CD4-positive, alpha-beta T cell (primary cell): ENCODE measurements around the gene PAMR1. TPM values are rescaled to one million over a fixed set of nuclear protein-coding genes. Genes with fewer than 3 reads are reported as not detected.

Experiments used
- ATAC-seq: fragments of 200-7000 bp; cut with Tn5 transposase; one replicate; pipeline ENCODE4 v1.10.0; 2022; ENCODE audit warnings: mild to moderate bottlenecking; ENCODE audit not compliant: poor library complexity
- CTCF ChIA-PET: fragments of 350-600 bp; sonication (Branson Sonifier 250); formaldehyde crosslinking; loops from one replicate; lab custom pipeline; 2021; ENCODE audit warnings: antibody characterized with exemption, inconsistent platforms; lab: Charles Lee
- POLR2A ChIA-PET: fragments of 350-600 bp; sonication (Branson Sonifier 250); formaldehyde crosslinking; loops from one replicate; lab custom pipeline; 2021; ENCODE audit warnings: antibody characterized with exemption, inconsistent platforms; lab: Charles Lee
- DNase-seq, 14 experiments: peaks; one replicate each; pipeline ENCODE4 v3.0.0-alpha.2; 2013 to 2020; ENCODE audit warnings: mixed read lengths in 2 of 14
- H3K27ac ChIP-seq, 2 donors: one replicate each; pipeline versions ENCODE4 v1.5.1 to v1.7.0; 2013; ENCODE audit warnings: low read length in 2 of 2, low read depth in 1 of 2, mild to moderate bottlenecking in 1 of 2
- H3K27me3 ChIP-seq, 2 experiments: 1 replicate in 1 of 2; 2 replicates in 1 of 2; pipeline versions ENCODE4 v1.6.1 to v1.7.0; 2013; ENCODE audit warnings: low read length in 2 of 2, control low read depth in 1 of 2, mild to moderate bottlenecking in 1 of 2, moderate library complexity in 1 of 2; ENCODE audit not compliant: insufficient read depth in 2 of 2, control insufficient read depth in 1 of 2
- H3K36me3 ChIP-seq: one replicate; pipeline ENCODE4 v1.6.1; 2013; ENCODE audit warnings: low read length, control low read depth; ENCODE audit not compliant: insufficient read depth
- H3K4me1 ChIP-seq: one replicate; pipeline ENCODE4 v1.6.1; 2013; ENCODE audit warnings: low read length, control low read depth; ENCODE audit not compliant: insufficient read depth
- H3K4me3 ChIP-seq: one replicate; pipeline ENCODE4 v1.5.1; 2013; ENCODE audit warnings: mild to moderate bottlenecking, low read length, moderate library complexity
- H3K9me3 ChIP-seq, 2 experiments: 1 replicate in 1 of 2; 2 replicates in 1 of 2; pipeline versions ENCODE4 v1.6.1 to v1.7.0; 2013; ENCODE audit warnings: low read length in 2 of 2, mild to moderate bottlenecking in 2 of 2, control low read depth in 1 of 2, moderate library complexity in 1 of 2; ENCODE audit not compliant: control insufficient read depth in 1 of 2, insufficient read depth in 1 of 2
- H3K27ac Mint-ChIP-seq: one replicate; pipeline ENCODE4 v1.8.0; 2020; ENCODE audit warnings: mixed read lengths
- H3K27me3 Mint-ChIP-seq: one replicate; pipeline ENCODE4 v1.8.0; 2021; ENCODE audit warnings: mixed read lengths
- H3K36me3 Mint-ChIP-seq: one replicate; pipeline ENCODE4 v1.8.0; 2021; ENCODE audit warnings: low read depth, mixed read lengths
- H3K4me1 Mint-ChIP-seq: one replicate; pipeline ENCODE4 v1.8.0; 2021; ENCODE audit warnings: low read depth, mixed read lengths
- H3K4me3 Mint-ChIP-seq: one replicate; pipeline ENCODE4 v1.8.0; 2020; ENCODE audit warnings: mild to moderate bottlenecking, mixed read lengths
- H3K9me3 Mint-ChIP-seq: one replicate; pipeline ENCODE4 v1.8.0; 2020; ENCODE audit warnings: mixed read lengths
- CTCF ChIP-seq: fragments of 200-600 bp; IDR thresholded peaks from one replicate; pipeline ENCODE4 v1.8.0; 2022; ENCODE audit warnings: antibody characterized with exemption, mild to moderate bottlenecking
- intact Hi-C, 2 experiments: fragments of 100-400 bp; cut with DNase I in 1 of 2; cut with micrococcal nuclease in 1 of 2; formaldehyde crosslinking; loops; one replicate each; pipeline versions ENCODE4 v1.15.1 to v1.9.0; 2023 to 2025; cut with DNase I, micrococcal nuclease
- total RNA-seq, 174 experiments: library from RNA in 2 of 174; stranded (reverse) in 2 of 174; gene quantifications; one replicate each; pipeline ENCODE4 v1.2.3 and lab custom pipeline; 2021 to 2026

The PAMR1 gene
- total RNA-seq, 2 experiments from 2014 or later, result not detected

DNA sequence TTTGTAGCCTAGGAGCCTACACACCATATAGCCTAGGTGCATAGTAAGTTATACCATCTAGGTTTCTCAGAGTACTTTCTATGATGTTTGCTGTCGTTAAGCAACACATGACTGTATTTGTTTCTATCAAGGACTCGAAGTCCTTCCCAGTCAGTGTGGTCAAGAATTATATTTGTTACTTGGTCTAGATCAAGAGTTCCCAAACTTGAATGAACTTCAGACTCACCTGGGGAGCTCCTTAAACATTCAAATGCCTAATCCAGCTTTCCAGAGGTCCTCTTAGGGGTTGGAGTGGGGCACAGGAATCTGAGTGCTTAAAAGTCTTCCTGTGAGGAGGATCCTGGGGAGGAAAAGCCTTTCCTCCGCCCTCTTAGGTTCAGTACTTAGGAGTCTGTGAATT, 41.5 kb upstream of the PAMR1 start:
- Mint-ChIP-seq H3K4me1 (no peaks in the 10 kb centered on the region), H3K27ac (no peak overlapping the region), H3K27me3 (peaks cover 54% of the 10 kb centered on the region), H3K9me3 (peaks cover 7% of the 10 kb centered on the region), H3K36me3 (no peaks in the 10 kb centered on the region), H3K4me3 (no peak overlapping the region)
- Histone ChIP-seq H3K4me1 (no peaks in the 10 kb centered on the region), H3K36me3 (no peaks in the 10 kb centered on the region), H3K27me3 (peaks cover 0 to 14% of the 10 kb centered on the region in 2 experiments), H3K27ac (no peak overlapping the region), H3K4me3 (no peak overlapping the region), H3K9me3 (no peaks in the 10 kb centered on the region)
- ChIA-PET POLR2A (no interaction called here), CTCF (no interaction called here)
- ATAC-seq, result no peak
- intact Hi-C loops, result loop anchor here in 1 of 2 experiments (5.0 kb wide), 1 partner anchor 1600 kb away; no protein-coding TSS in a partner anchor
- no peak for DNase-seq
- TF ChIP-seq CTCF, result no peak

- Mint-ChIP-seq H3K9me3 (peaks cover 7% of the 10 kb centered on the region), H3K36me3 (no peaks in the 10 kb centered on the region), H3K4me3 (no peak overlapping the region), H3K4me1 (no peaks in the 10 kb centered on the region), H3K27me3 (peaks cover 52% of the 10 kb centered on the region), H3K27ac (no peak overlapping the region)
- no peak for DNase-seq
- no peaks in the 10 kb centered on the region for H3K9me3 ChIP-seq
- POLR2A ChIA-PET, result no interaction called here
- no peaks in the 10 kb centered on the region for H3K36me3 ChIP-seq
- intact Hi-C loops, result loop anchor here in 1 of 2 experiments (5.0 kb wide), 1 partner anchor 1599 kb away; no protein-coding TSS in a partner anchor
- H3K4me1 ChIP-seq, result no peaks in the 10 kb centered on the region
- ATAC-seq, result no peak
- H3K27ac ChIP-seq, result no peak overlapping the region
- H3K27me3 ChIP-seq, result peaks cover 0 to 17% of the 10 kb centered on the region in 2 experiments
- no peak for TF ChIP-seq CTCF
- no peak overlapping the region for H3K4me3 ChIP-seq
- CTCF ChIA-PET, result no interaction called here
These were observed 40.8 kb upstream of the PAMR1 start for GRCh38 chr11:35566181-35566580.

GRCh38 chr11:35564245-35564595, 38.8 kb upstream of the PAMR1 start:
- POLR2A ChIA-PET, result no interaction called here
- DNase-seq (no peak), ATAC-seq (no peak)
- Histone ChIP-seq H3K4me3 (no peak overlapping the region), H3K27ac (no peak overlapping the region), H3K36me3 (no peaks in the 10 kb centered on the region), H3K27me3 (peaks cover 2 to 22% of the 10 kb centered on the region in 2 experiments), H3K9me3 (no peaks in the 10 kb centered on the region), H3K4me1 (no peaks in the 10 kb centered on the region)
- CTCF ChIA-PET, result no interaction called here
- Mint-ChIP-seq H3K36me3 (no peaks in the 10 kb centered on the region), H3K27me3 (peaks cover 60% of the 10 kb centered on the region), H3K27ac (no peak overlapping the region), H3K4me1 (no peaks in the 10 kb centered on the region), H3K9me3 (peaks cover 7% of the 10 kb centered on the region), H3K4me3 (no peak overlapping the region)
- no peak for TF ChIP-seq CTCF
- intact Hi-C loops, result no loop called here
